H1 (cell line): ENCODE measurements around the gene TBCD. TPM values are rescaled to one million over a fixed set of nuclear protein-coding genes. Genes with fewer than 3 reads are reported as not detected.
A peak's percentile ranks its signal among the peaks of the same experiment; 100 is the strongest.

ENCODE experiments used
- CTCF ChIA-PET: fragments of 300-600 bp; sonication (Branson Sonifier 250); formaldehyde crosslinking; loops from one replicate; lab custom pipeline; 2021; ENCODE audit not compliant: partially characterized antibody; lab: Charles Lee
- POLR2A ChIA-PET: fragments of 300-600 bp; sonication (Branson Sonifier 250); formaldehyde crosslinking; loops from one replicate; lab custom pipeline; 2021; ENCODE audit warnings: inconsistent platforms; ENCODE audit not compliant: partially characterized antibody; lab: Charles Lee
- DNase-seq, 2 experiments: peaks; one replicate each; pipeline versions ENCODE4 v3.0.0 to v3.0.0-alpha.2; 2010 to 2022; ENCODE audit warnings: low spot score in 2 of 2, low read depth in 1 of 2, mixed read lengths in 1 of 2
- FAIRE-seq: peaks from 2 replicates; lab custom pipeline; 2011; peaks lifted over from hg19 to GRCh38; lab: Jason Lieb, UNC
- H2AFZ ChIP-seq: 2 replicates; pipeline ENCODE4 v1.8.1; 2012; ENCODE audit warnings: low read length, inconsistent platforms
- H2AK5ac ChIP-seq: 2 replicates; pipeline ENCODE4 v1.6.1; 2013; ENCODE audit warnings: low read depth, low read length
- H2BK120ac ChIP-seq: replicated peaks from 2 replicates; pipeline ENCODE3; 2013; ENCODE audit warnings: low read depth, low read length, inconsistent platforms
- H2BK12ac ChIP-seq: 2 replicates; pipeline ENCODE4 v1.6.1; 2013; ENCODE audit warnings: low read depth, low read length
- H2BK15ac ChIP-seq: 2 replicates; pipeline ENCODE4 v1.6.1; 2013; ENCODE audit warnings: low read length
- H2BK20ac ChIP-seq: 2 replicates; pipeline ENCODE4 v1.6.1; 2013; ENCODE audit warnings: low read length
- H2BK5ac ChIP-seq: 2 replicates; pipeline ENCODE4 v1.6.1; 2013; ENCODE audit warnings: low read depth, low read length
- H3K14ac ChIP-seq: 2 replicates; pipeline ENCODE4 v1.6.1; 2013; ENCODE audit warnings: inconsistent platforms; ENCODE audit not compliant: insufficient read length
- H3K18ac ChIP-seq: 2 replicates; pipeline ENCODE4 v1.6.1; 2013; ENCODE audit warnings: low read length; ENCODE audit errors: extremely low read depth
- H3K23ac ChIP-seq: 2 replicates; pipeline ENCODE4 v1.6.1; 2013; ENCODE audit warnings: inconsistent platforms; ENCODE audit not compliant: insufficient read length
- H3K23me2 ChIP-seq: 2 replicates; pipeline ENCODE4 v1.6.1; 2013; ENCODE audit warnings: low read depth, low read length
- H3K27ac ChIP-seq: 2 replicates; pipeline ENCODE4 v1.6.1; 2011; ENCODE audit warnings: low read depth, low read length, inconsistent platforms
- H3K27me3 ChIP-seq, 4 experiments: replicated peaks in 1 of 4; 1 replicate in 1 of 4; 2 replicates in 3 of 4; pipeline versions ENCODE4 v1.6.1 to v1.8.1; 2011 to 2013; ENCODE audit warnings: low read length in 3 of 4, mild to moderate bottlenecking in 3 of 4, inconsistent platforms in 2 of 4, mixed read lengths in 2 of 4, moderate library complexity in 1 of 4; ENCODE audit not compliant: control insufficient read depth in 3 of 4, insufficient read depth in 3 of 4; ENCODE audit errors: extremely low read depth in 1 of 4
- H3K36me3 ChIP-seq, 4 experiments: 2 replicates each; pipeline versions ENCODE4 v1.6.1 to v1.8.1; 2011 to 2013; ENCODE audit warnings: mild to moderate bottlenecking in 4 of 4, low read length in 3 of 4, moderate library complexity in 2 of 4, control low read depth in 1 of 4, inconsistent platforms in 1 of 4; ENCODE audit not compliant: insufficient read depth in 4 of 4, control insufficient read depth in 2 of 4
- H3K4ac ChIP-seq: replicated peaks from 2 replicates; pipeline ENCODE3; 2013; ENCODE audit warnings: low read length, low read depth, mixed read lengths, inconsistent platforms; ENCODE audit not compliant: insufficient read length
- H3K4me1 ChIP-seq, 4 experiments: replicated peaks in 1 of 4; 1 replicate in 1 of 4; 2 replicates in 3 of 4; pipeline versions ENCODE4 v1.6.1 to v1.8.1; 2011 to 2013; ENCODE audit warnings: low read length in 3 of 4, inconsistent platforms in 2 of 4, mixed read lengths in 1 of 4; ENCODE audit not compliant: insufficient read depth in 4 of 4, control insufficient read depth in 3 of 4
- H3K4me2 ChIP-seq, 2 experiments: 2 replicates each; pipeline versions ENCODE4 v1.6.1 to v1.8.1; 2011 to 2013; ENCODE audit warnings: low read depth in 2 of 2, low read length in 2 of 2, control low read depth in 1 of 2, inconsistent platforms in 1 of 2, mild to moderate bottlenecking in 1 of 2; ENCODE audit not compliant: insufficient read depth in 1 of 2
- H3K4me3 ChIP-seq, 4 experiments: fragments of 200-600, 300-600 bp in 1 of 4; sonication (generic), shearing (Covaris generic), sonication (Bioruptor Twin) in 1 of 4; 2 replicates each; pipeline versions ENCODE4 v1.5.1 to v1.8.1; 2011 to 2016; ENCODE audit warnings: low read length in 4 of 4, low read depth in 3 of 4, control low read depth in 2 of 4, inconsistent platforms in 2 of 4, mild to moderate bottlenecking in 2 of 4, mixed read lengths in 1 of 4, moderate library complexity in 1 of 4; ENCODE audit not compliant: insufficient read depth in 2 of 4; ENCODE audit errors: extremely low read depth in 1 of 4
- H3K56ac ChIP-seq: replicated peaks from 2 replicates; pipeline ENCODE3; 2013; ENCODE audit warnings: low read depth, mild to moderate bottlenecking, mixed read lengths, low read length, inconsistent platforms; ENCODE audit not compliant: insufficient read length
- H3K79me1 ChIP-seq: 2 replicates; pipeline ENCODE4 v1.6.1; 2013; ENCODE audit warnings: low read depth, low read length, control low read depth
- H3K79me2 ChIP-seq, 2 experiments: 2 replicates each; pipeline versions ENCODE4 v1.6.1 to v1.8.1; 2012 to 2013; ENCODE audit warnings: low read length in 2 of 2, mild to moderate bottlenecking in 2 of 2, inconsistent platforms in 1 of 2; ENCODE audit not compliant: insufficient read depth in 2 of 2, control insufficient read depth in 1 of 2
- H3K9ac ChIP-seq, 4 experiments: replicated peaks in 1 of 4; 1 replicate in 1 of 4; 2 replicates in 3 of 4; pipeline versions ENCODE4 v1.6.1 to v1.8.1; 2011 to 2013; ENCODE audit warnings: low read depth in 3 of 4, low read length in 3 of 4, control low read depth in 2 of 4, mild to moderate bottlenecking in 2 of 4, moderate library complexity in 2 of 4, inconsistent platforms in 1 of 4; ENCODE audit errors: extremely low read depth in 1 of 4
- H3K9me3 ChIP-seq, 2 experiments: 2 replicates each; pipeline versions ENCODE4 v1.6.1 to v1.8.1; 2012 to 2013; ENCODE audit warnings: mild to moderate bottlenecking in 2 of 2, moderate library complexity in 2 of 2, control low read depth in 1 of 2, inconsistent platforms in 1 of 2, low read depth in 1 of 2, low read length in 1 of 2, mixed read lengths in 1 of 2; ENCODE audit not compliant: insufficient read depth in 2 of 2
- H4K20me1 ChIP-seq, 2 experiments: replicated peaks in 1 of 2; 2 replicates each; pipeline versions ENCODE3 to v1.8.1; 2011 to 2013; ENCODE audit warnings: inconsistent platforms in 2 of 2, low read length in 2 of 2, mild to moderate bottlenecking in 1 of 2; ENCODE audit not compliant: insufficient read depth in 2 of 2, control insufficient read depth in 1 of 2
- H4K5ac ChIP-seq: 2 replicates; pipeline ENCODE4 v1.6.1; 2013; ENCODE audit warnings: low read length, low read depth, mixed read lengths, inconsistent platforms; ENCODE audit not compliant: insufficient read length
- H4K8ac ChIP-seq: 2 replicates; pipeline ENCODE4 v1.8.0; 2013; ENCODE audit warnings: mild to moderate bottlenecking, moderate library complexity, low read length, inconsistent platforms; ENCODE audit not compliant: insufficient read depth; ENCODE audit errors: extremely low read depth
- H4K91ac ChIP-seq: replicated peaks from 2 replicates; pipeline ENCODE3; 2013; ENCODE audit warnings: low read length, mixed read lengths, inconsistent platforms; ENCODE audit not compliant: insufficient read length
- ASH2L ChIP-seq: fragments of 200-600, 300-600 bp; sonication (generic); IDR thresholded peaks from one replicate; pipeline ENCODE4 v1.7.1; 2017; ENCODE audit warnings: low read length
- BRCA1 ChIP-seq: IDR thresholded peaks from 2 replicates; pipeline ENCODE4 v1.6.1; 2012; ENCODE audit warnings: low read depth, low read length, improper control_type of control experiment
- CBX5 ChIP-seq: fragments of 300-800, 300-1000 bp; sonication (generic); IDR thresholded peaks from 2 replicates; pipeline ENCODE4 v1.7.1; 2016; ENCODE audit warnings: antibody characterized with exemption, low read length, low read depth
- CREB1 ChIP-seq: IDR thresholded peaks from 2 replicates; pipeline ENCODE4 v1.6.1; 2012; ENCODE audit warnings: inconsistent platforms
- RBBP5 ChIP-seq: IDR thresholded peaks from 2 replicates; pipeline ENCODE4 v1.7.1; 2012; ENCODE audit warnings: low read depth, mild to moderate bottlenecking, inconsistent platforms, low read length, moderate library complexity, borderline replicate concordance
- WGBS, 2 experiments: shearing (Covaris generic) in 1 of 2; methylation state at CpG; one replicate each; pipeline versions ENCODE4 v1.1.6 to v1.1.7; 2013 to 2015; ENCODE audit warnings: low lambda C conversion rate in 2 of 2, mixed read lengths in 2 of 2, inconsistent platforms in 1 of 2, low coverage in 1 of 2, missing lambda C conversion rate in 1 of 2; ENCODE audit not compliant: insufficient replicate concordance in 2 of 2, insufficient coverage in 1 of 2, insufficient read length in 1 of 2; ENCODE audit errors: extremely low coverage in 1 of 2, missing lambda C conversion rate in 1 of 2; 5-methylcytosine and 5-hydroxymethylcytosine counted together
- polyA plus RNA-seq, 7 experiments: library from polyadenylated mRNA; depleted of rRNA in 3 of 7; stranded (reverse) in 5 of 7; unstranded in 2 of 7; fragments of >200 nt in 5 of 7; fragments of 200-250 nt in 2 of 7; gene quantifications; 1 replicate in 5 of 7; 2 replicates in 1 of 7; 4 replicates in 1 of 7; pipeline versions ENCODE4 v1.2.1 to v1.2.3, GENCODE V29; 2011 to 2013; ENCODE audit warnings: missing spikeins in 2 of 7, mixed read lengths in 2 of 7
- total RNA-seq: library from RNA; stranded (reverse); fragmentation: NEBNext Ultra II Directional; extraction: Animal tissue kit (Norgen Biotek cat#: 25700); gene quantifications from 2 replicates; pipeline ENCODE4 v1.2.1, GENCODE V29; 2021

TBCD gene
- total and polyA plus RNA-seq, 2 of the 8 experiments (the other 6 are each of a cell fraction or from before 2014, with no cell fraction given): 118 to 162 TPM

DNA sequence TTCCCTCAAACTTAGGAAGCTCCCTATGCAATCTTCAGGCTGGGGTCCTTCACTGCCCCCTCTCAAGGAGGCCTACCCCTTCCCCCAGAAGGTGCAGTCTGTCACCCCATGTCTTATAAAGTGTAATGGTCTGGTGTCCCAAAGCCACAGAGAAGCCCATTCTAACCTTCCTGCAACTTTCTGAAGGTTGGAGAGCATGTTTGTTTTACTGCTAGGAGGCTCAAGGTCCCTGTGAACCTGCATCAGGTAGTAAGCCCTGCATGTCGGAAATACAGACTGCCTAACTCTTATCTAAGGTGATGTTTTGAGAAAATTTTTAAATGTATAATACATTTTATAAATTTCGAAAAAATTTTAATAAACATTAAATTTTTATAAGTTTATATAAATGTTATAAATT is 69.7 kb downstream of the TBCD start:
- H4K8ac ChIP-seq: no peak overlapping the region
- H2BK15ac ChIP-seq: no peak overlapping the region
- no peak overlapping the region for H2BK5ac ChIP-seq
- no peak overlapping the region for H3K4me3 ChIP-seq
- H2AK5ac ChIP-seq: no peak overlapping the region
- H3K4me1 ChIP-seq: peaks cover 0 to 2% (median 0%) of the 10 kb centered on the region in 4 experiments; a peak in 2 of 7 replicates
- H2BK120ac ChIP-seq: no peak overlapping the region
- DNase-seq: no peak
- H3K14ac ChIP-seq: no peak overlapping the region
- WGBS, 2 experiments: 85% methylated on average over 2 of the region's 2 CpGs; no CpG with 5 or more reads in 1 of the 2 experiments
- no peak overlapping the region for H3K9ac ChIP-seq
- no peak overlapping the region for H3K23ac ChIP-seq
- H4K91ac ChIP-seq: no peak overlapping the region
- peaks cover 0 to 4% of the 10 kb centered on the region in 2 experiments for H4K20me1 ChIP-seq
- peaks cover 2 to 38% (median 16%) of the 10 kb centered on the region in 4 experiments; a peak in 6 of 8 replicates for H3K36me3 ChIP-seq
- TF ChIP-seq RBBP5 (no peak), ASH2L (no peak), CREB1 (no peak), BRCA1 (no peak), CBX5 (no peak)
- no peak for FAIRE-seq
- peaks cover 7% of the 10 kb centered on the region; the same call in 1 of the 2 replicates for H3K79me1 ChIP-seq
- no peak overlapping the region for H2AFZ ChIP-seq
- ChIA-PET POLR2A (no interaction called here), CTCF (interaction anchor here (0.6 to 2.9 kb wide), 11 partner anchors 9 to 610 kb away, joined by 3 to 17 read pairs (median 6); no protein-coding TSS in a partner anchor)
- H4K5ac ChIP-seq: no peak overlapping the region
- 0 out of 2 replicates have a peak overlapping the region, but pooled peaks have one; percentile 83 for H2BK20ac ChIP-seq
- no peak overlapping the region for H3K56ac ChIP-seq
- H3K79me2 ChIP-seq: peaks cover 0 to 8% of the 10 kb centered on the region in 2 experiments; a peak in 1 of 4 replicates
- no peaks in the 10 kb centered on the region for H3K27me3 ChIP-seq
- H3K4ac ChIP-seq: no peak overlapping the region
- no peak overlapping the region for H3K27ac ChIP-seq
- peaks cover 29 to 31% of the 10 kb centered on the region in 2 experiments for H3K9me3 ChIP-seq
- no peak overlapping the region for H3K4me2 ChIP-seq
- H2BK12ac ChIP-seq: no peak overlapping the region
- no peaks in the 10 kb centered on the region for H3K23me2 ChIP-seq
- H3K18ac ChIP-seq: peak overlapping the region; percentile 57; the same call in 1 of the 2 replicates
